GM12892 (cell line): ENCODE measurements around the gene KRTAP20-2.

Experiments
- DNase-seq: peaks from one replicate; pipeline ENCODE4 v3.0.0; 2011; ENCODE audit not compliant: insufficient read length
- FAIRE-seq: peaks from 2 replicates; lab custom pipeline; 2011; peaks lifted over from hg19 to GRCh38; lab: Jason Lieb, UNC
- POLR2A ChIP-seq: IDR thresholded peaks from 2 replicates; pipeline ENCODE4 v1.6.1; 2011; ENCODE audit warnings: low read depth, low read length, control low read depth
- POLR2AphosphoS5 ChIP-seq: IDR thresholded peaks from 2 replicates; pipeline ENCODE4 v1.6.1; 2011; ENCODE audit warnings: low read depth, low read length, control low read depth
- TAF1 ChIP-seq: IDR thresholded peaks from 2 replicates; pipeline ENCODE4 v1.6.1; 2011; ENCODE audit warnings: low read depth, mild to moderate bottlenecking, control low read depth, low read length, borderline replicate concordance

KRTAP20-2 gene

DNA sequence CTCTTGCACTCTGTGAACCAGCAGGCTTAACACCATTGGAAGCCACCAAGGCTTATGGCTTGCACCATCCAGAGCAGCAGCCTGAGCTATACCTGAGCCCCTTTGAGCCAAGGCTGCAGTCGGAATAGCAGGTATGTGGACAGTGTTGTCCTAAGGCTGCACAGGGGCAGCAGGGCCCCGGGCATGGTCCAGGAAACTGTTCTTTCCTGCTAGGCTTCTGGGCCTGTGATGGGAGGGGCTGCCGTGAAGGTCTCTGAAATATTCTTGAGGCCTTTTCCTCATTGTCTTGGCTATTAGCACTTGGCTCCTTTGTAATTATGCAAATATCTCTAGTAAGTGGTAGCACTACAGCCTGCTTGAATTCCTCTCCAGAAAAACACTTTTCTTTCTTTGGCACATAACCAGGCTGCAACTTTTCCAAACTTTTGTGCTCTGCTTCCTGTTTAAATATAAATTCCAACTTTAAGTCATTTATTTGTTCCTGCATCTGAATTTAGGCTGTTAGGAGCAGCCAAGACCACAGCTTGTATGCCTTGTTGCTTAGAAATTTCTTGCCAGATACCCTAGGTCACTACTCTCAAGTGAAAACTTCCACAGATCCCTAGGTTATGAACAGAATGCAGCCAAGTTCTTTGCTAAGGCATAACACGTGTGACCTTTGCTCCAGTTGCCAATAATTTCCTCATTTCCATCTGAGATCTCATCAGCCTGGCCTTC is 9.4 kb upstream of the KRTAP20-2 start:
- no peak for TF ChIP-seq TAF1
- TF ChIP-seq POLR2A: no peak
- TF ChIP-seq POLR2AphosphoS5: no peak
- FAIRE-seq (no peak), DNase-seq (no peak)

DNA sequence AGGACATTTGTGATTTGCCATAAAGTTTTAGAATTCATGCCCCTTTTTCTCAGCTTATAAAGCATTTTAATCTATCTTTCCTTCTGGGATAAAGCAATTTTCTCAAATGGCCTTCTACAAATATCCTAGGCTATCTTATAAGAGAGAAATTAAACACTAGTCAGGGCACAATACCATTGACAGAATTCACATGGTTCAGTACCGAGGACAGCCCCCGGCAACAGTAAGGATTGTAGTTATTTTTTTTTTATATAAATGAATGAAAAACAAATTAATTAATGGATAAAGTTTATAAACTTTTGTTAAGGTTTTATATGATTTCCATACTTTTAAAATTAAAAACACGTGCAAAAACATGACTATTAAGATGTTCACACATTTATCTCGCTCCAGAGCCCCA is 6.9 kb upstream of the KRTAP20-2 start:
- FAIRE-seq: no peak
- TF ChIP-seq POLR2A: no peak
- no peak for TF ChIP-seq POLR2AphosphoS5
- TF ChIP-seq TAF1: no peak
- no peak for DNase-seq

DNA sequence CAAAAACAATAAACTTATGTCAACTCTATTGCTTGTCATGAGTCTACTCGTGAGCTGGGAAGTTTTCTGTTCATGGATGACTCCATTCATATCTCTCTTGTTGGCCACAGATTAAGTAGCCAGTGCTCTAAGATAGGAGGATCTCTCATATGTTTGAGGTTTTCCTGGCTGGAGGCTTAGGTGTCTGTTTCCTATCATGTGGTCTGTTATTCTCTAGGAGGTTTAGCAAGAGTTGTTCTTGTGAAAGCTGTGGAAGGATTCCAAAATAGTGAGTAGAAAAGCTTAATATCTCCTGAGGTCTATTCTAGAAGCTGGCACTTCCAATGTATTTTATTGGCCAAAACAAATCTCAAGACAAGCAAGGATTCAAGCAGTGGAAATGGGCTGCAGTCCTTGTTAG is 5.8 kb upstream of the KRTAP20-2 start:
- TF ChIP-seq POLR2AphosphoS5 (no peak), TAF1 (no peak), POLR2A (no peak)
- FAIRE-seq (no peak), DNase-seq (no peak)

DNA sequence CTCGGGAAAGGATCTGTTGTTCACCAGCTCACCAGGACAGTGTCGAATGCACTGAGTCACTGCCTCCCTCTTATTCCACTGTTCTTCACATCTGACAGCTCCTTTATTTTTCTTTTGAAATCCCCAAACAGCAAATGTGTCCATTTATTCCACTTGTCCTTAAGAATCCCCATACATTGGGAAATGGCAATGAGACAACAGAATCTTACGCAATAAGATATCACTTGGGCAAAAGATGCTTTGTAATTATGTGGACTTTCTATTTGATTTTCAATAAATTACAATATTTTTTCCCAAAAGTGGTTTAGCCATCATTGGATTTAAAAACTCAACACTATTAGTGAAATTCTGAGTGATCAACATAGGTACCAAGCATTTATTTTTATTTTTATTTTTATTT is 3.7 kb downstream of the KRTAP20-2 start:
- FAIRE-seq (no peak), DNase-seq (no peak)
- TF ChIP-seq POLR2AphosphoS5 (no peak), TAF1 (no peak), POLR2A (no peak)

DNA sequence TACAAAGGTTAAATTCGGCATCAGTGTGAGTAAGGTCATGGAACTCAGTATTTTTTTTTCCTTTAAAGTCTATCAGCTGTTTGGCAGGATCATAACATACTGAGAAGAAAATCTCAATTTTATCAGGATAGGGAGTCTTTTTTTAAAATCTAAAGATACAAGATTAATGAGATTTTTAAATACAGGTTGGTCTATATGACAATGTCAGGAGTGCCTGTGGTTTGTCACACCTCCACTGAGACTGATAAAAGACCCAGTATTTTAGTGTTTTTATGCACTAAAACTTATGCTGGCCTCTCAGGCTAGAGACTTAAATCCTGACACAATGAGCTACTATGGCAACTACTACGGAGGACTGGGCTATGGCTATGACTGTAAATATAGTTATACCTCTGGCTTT is 7.6 kb downstream of the KRTAP20-2 start, which contains the start of gene KRTAP20-3:
KRTAP20-3 (plus strand) TSS at position 301 of the 400 bp plus-strand sequence.
- DNase-seq (no peak), FAIRE-seq (no peak)
- TF ChIP-seq POLR2A: no peak

DNA sequence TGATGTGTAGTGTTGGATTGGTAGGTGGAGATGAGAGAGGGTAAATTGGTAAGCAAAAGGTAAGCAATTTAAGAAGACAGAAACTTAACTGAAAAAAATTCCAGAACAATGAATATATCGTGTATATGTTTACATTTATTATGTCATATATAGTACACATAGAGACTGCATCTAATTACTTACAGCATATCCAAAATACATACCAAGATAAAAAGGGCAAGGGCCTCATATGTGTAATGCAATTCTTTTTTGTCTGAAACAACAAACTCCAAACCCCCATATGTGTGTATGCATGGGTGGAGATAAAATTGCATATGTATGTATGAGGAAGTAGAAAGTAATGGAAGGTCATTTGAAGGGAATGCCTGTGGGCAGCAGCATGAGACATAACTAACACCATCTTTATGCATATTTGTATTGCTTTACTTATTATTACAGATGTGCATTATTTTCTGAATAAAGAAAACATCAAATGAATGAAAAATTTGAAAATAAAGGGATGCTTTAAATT is 12.0 kb downstream of the KRTAP20-2 start:
- TF ChIP-seq POLR2A (no peak), POLR2AphosphoS5 (no peak), TAF1 (no peak)
- FAIRE-seq (no peak), DNase-seq (no peak)

DNA sequence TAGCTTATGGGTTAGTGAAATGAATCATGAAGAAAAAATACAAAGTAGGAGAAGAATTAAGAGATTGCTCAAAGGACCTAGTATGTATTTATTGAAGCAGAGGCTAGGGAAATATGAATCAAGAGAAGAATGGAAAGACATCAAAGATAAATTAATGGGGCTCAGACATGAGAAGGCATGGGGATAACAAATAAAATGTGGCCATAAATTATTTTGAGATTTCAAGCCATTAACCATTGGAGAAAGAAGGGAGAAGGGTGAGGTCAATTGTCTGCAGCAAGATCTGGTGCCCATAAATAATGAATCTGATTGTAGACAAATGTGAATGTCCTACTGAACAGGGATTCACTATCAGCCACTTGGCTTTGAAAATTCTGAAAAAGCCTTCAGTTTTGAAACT is 17.9 kb downstream of the KRTAP20-2 start:
- no peak for TF ChIP-seq TAF1
- no peak for TF ChIP-seq POLR2AphosphoS5
- no peak for TF ChIP-seq POLR2A
- no peak for DNase-seq
- no peak for FAIRE-seq

DNA sequence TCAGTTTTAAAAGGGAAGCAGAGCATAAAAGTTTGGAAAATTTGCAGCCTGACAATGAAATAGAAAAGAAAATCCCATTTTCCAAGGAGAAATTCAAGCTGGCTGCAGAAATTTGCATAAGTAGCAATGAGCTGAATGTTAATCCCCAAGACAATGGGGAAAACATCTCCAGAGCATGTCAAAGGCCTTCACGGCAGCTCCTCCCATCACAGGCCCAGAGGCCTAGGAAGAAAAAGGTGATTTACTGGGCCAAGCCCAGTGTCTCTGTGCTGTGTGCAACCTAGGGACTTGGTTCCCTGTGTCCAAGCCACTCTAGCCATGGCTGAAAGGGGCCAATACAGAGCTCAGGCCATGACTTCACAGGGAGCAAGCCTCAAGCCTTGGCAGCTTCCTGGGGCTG is 33.8 kb downstream of the KRTAP20-2 start:
- DNase-seq (no peak), FAIRE-seq (no peak)
- TF ChIP-seq POLR2A (no peak), POLR2AphosphoS5 (no peak), TAF1 (no peak)

DNA sequence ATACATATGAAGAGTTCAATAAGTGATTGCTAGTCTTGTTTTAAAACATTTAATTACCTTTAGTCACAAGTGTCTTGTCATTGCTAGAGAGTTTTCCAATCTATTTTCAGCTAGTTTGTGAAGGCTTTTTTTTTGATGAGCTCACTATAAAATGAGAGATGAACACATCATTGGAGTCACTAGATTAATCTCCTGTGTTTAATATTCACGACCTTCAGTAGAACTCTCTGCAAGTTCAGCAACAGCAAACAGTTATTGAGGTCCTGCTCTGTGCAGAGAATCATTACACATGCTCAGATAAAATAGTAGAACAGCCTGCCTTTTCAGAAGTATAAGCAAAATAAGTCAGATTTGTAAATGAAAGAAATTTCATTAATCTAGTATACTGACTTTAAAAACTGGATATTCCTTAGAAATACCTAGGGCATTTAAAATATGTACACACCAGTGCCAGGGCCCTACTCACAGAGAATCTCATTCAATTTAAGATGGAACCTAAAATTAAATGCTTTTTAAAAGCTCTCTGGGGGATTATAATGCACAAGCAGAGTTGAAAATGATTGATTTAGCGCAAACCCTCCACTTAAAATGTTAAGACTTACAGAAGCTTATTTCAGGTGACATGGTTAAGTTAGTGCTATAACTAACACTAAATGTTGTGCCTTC is 38.1 kb downstream of the KRTAP20-2 start:
- DNase-seq (no peak), FAIRE-seq (no peak)
- TF ChIP-seq TAF1: no peak
- TF ChIP-seq POLR2A: no peak
- TF ChIP-seq POLR2AphosphoS5: no peak

DNA sequence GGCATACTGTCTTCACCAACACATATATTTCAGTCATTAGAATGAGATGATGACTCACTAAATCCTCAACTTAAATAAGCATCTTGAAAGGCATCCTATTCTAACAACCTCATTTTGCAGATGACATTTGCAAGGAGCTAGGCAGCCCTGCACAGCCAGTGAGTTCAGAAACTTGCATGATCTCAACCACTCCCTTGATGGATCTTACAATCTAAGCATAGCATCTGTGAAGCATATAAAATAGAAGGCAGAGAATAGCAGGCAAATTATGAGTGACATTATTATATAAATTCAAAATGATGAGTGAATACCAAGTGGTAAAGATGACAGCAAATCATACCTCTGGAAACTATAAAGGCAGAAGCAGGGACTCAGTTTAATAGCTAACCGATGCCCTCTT is 39.3 kb downstream of the KRTAP20-2 start:
- no peak for TF ChIP-seq TAF1
- TF ChIP-seq POLR2AphosphoS5: no peak
- no peak for TF ChIP-seq POLR2A
- FAIRE-seq (no peak), DNase-seq (no peak)

DNA sequence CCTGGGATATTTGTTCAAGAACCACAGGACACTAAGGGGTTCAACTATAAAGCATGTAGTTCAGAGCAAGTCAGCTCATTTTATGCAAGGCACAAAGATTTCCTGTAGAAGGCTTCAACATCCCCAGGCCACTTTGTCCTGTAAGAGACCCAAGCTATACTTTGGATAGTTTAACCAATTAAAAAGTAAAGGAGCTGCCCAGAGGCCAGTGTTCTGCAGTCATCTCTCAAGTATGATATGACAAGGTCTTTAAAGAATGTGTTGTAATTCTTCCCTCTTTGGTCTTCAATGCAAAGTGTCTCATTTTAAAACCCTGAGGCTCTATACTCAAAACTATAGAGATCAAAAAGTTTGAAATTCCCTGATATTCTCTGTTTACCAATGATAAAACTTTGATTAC is 41.7 kb downstream of the KRTAP20-2 start:
- DNase-seq: no peak
- TF ChIP-seq TAF1 (no peak), POLR2AphosphoS5 (no peak), POLR2A (no peak)
- FAIRE-seq: no peak

DNA sequence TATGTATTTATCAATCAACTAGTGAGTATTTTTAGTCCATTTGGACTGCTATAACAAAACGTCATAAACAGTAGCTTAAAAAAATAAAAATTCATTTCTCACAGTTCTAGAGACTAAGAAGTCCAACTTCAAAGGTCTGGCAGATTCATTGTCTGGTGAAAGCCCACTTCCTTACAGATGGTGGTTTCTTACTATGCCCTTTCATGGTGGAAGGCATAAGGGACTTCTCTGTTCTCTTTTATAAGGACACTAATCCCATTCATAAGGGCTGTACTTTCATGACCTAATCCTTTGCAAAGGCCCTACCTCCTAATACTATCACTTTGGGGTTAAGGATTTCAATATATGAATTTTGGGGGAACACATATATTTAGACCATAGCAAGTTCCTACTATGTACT is 45.6 kb downstream of the KRTAP20-2 start:
- DNase-seq: no peak
- TF ChIP-seq POLR2AphosphoS5: no peak
- TF ChIP-seq TAF1: no peak
- TF ChIP-seq POLR2A: no peak
- no peak for FAIRE-seq
